Measurements from ENCODE around the gene LIMK2. TPM values are rescaled to one million over a fixed set of nuclear protein-coding genes. Genes with fewer than 3 reads are reported as not detected.

The LIMK2 gene
- total RNA-seq, 4 donors from 2014 or later: 4.0 to 12.6 (median 7.1) TPM

- in situ Hi-C loops (cut with MboI; ENCODE audit: low sequenced_read_pairs in 4 of 4) (no loop called here), intact Hi-C loops (cut with DNase I; ENCODE audit: low total_unique reads) (no loop called here)
- no peak for TF ChIP-seq CTCF (IDR thresholded peaks at IDR 0.05 in 4 of 5, conservative IDR thresholded peaks at IDR 0.05 in 1 of 5)
- TF ChIP-seq POLR2A (IDR thresholded peaks at IDR 0.05): no peak
- Histone ChIP-seq H3K27ac (peak overlapping the region; percentile 35 to 100 (median 94)), H3K27me3 (no peaks in the 10 kb centered on the region), H3K4me1 (peaks cover 23 to 28% of the 10 kb centered on the region in 2 donors), H3K9me3 (no peaks in the 10 kb centered on the region), H3K36me3 (peaks cover 0 to 63% of the 10 kb centered on the region in 2 donors), H3K4me3 (no peak overlapping the region)
- ATAC-seq (no peak), DNase-seq (no peak)
Observed at GRCh38 chr22:31287818-31288495, 75.9 kb downstream of the LIMK2 start.

GRCh38 chr22:31288496-31289240 lies 76.6 kb downstream of the LIMK2 start:
- H3K4me3 ChIP-seq: no peak overlapping the region
- in situ Hi-C loops (cut with MboI; ENCODE audit: low sequenced_read_pairs in 4 of 4) (no loop called here), intact Hi-C loops (cut with DNase I; ENCODE audit: low total_unique reads) (no loop called here)
- peaks cover 30 to 35% of the 10 kb centered on the region in 2 donors for H3K4me1 ChIP-seq
- no peaks in the 10 kb centered on the region for H3K27me3 ChIP-seq
- H3K36me3 ChIP-seq: peaks cover 0 to 56% of the 10 kb centered on the region in 2 donors
- TF ChIP-seq POLR2A (IDR thresholded peaks at IDR 0.05) (no peak), CTCF (IDR thresholded peaks at IDR 0.05 in 4 of 5, conservative IDR thresholded peaks at IDR 0.05 in 1 of 5) (no peak)
- DNase-seq (no peak), ATAC-seq (no peak)
- H3K9me3 ChIP-seq: no peaks in the 10 kb centered on the region
- peak overlapping the region; percentile 91 to 100 (median 97) for H3K27ac ChIP-seq

- intact Hi-C loops (cut with DNase I; ENCODE audit: low total_unique reads): no loop called here
- peak overlapping the region in 3 of 4 donors; percentile 66 to 89 (median 78) for H3K4me3 ChIP-seq
- H3K27me3 ChIP-seq: no peaks in the 10 kb centered on the region
- DNase-seq: no peak
- peak overlapping the region; percentile 91 to 100 (median 97) for H3K27ac ChIP-seq
- in situ Hi-C loops (cut with MboI; ENCODE audit: low sequenced_read_pairs in 4 of 4): no loop called here
- H3K36me3 ChIP-seq: peaks cover 0 to 49% of the 10 kb centered on the region in 2 donors
- TF ChIP-seq CTCF (IDR thresholded peaks at IDR 0.05 in 4 of 5, conservative IDR thresholded peaks at IDR 0.05 in 1 of 5) (no peak), POLR2A (IDR thresholded peaks at IDR 0.05) (no peak)
- no peaks in the 10 kb centered on the region for H3K9me3 ChIP-seq
- H3K4me1 ChIP-seq: peaks cover 34 to 40% of the 10 kb centered on the region in 2 donors
- ATAC-seq: no peak
Observed at GRCh38 chr22:31289344-31289743, 77.2 kb downstream of the LIMK2 start.

- DNase-seq: peak; percentile 95 to 96
- intact Hi-C loops (cut with DNase I; ENCODE audit: low total_unique reads): loop anchor here (2.0 to 5.0 kb wide), 8 partner anchors 54 to 652 kb away; partner anchors contain the start of genes LIMK2, RNF185, SFI1 and SMTN
Observed at GRCh38 chr22:31290494-31291471, 78.7 kb downstream of the LIMK2 start.

More at GRCh38 chr22:31290494-31291471, 78.7 kb downstream of the LIMK2 start:
- in situ Hi-C loops (cut with MboI; ENCODE audit: low sequenced_read_pairs in 4 of 4): no loop called here
- H3K27me3 ChIP-seq: no peaks in the 10 kb centered on the region
- TF ChIP-seq POLR2A (IDR thresholded peaks at IDR 0.05): peak; percentile 98 to 100
- peak in 1 of 5 experiments; percentile 8 for TF ChIP-seq CTCF (IDR thresholded peaks at IDR 0.05 in 4 of 5, conservative IDR thresholded peaks at IDR 0.05 in 1 of 5)
- H3K4me1 ChIP-seq: peaks cover 42 to 48% of the 10 kb centered on the region in 2 donors
- peak overlapping the region; percentile 91 to 100 (median 97) for H3K27ac ChIP-seq
- peak; percentile 70 to 81 for ATAC-seq
- H3K4me3 ChIP-seq: peak overlapping the region; percentile 56 to 89 (median 72)
- no peaks in the 10 kb centered on the region for H3K9me3 ChIP-seq
- peaks cover 0 to 35% of the 10 kb centered on the region in 2 donors for H3K36me3 ChIP-seq
